IMR-90 (cell line): ENCODE data around the gene EFNA5. TPM values are rescaled to one million over a fixed set of nuclear protein-coding genes. Genes with fewer than 3 reads are reported as not detected.

ENCODE experiments used
- ATAC-seq: fragments of 200-7000 bp; cut with Tn5 transposase; 2 replicates; pipeline ENCODE4 v1.9.1; 2020; ENCODE audit warnings: low read depth, mild to moderate bottlenecking, moderate library complexity
- BruUV-seq: library from RNA; stranded (reverse); fragments of 400-500 nt; replicated peaks from 2 replicates; lab custom pipeline; 2021; lab: Mats Ljungman, UMichigan
- CTCF ChIA-PET: fragments of 300-600 bp; formaldehyde crosslinking; extraction: SDS; loops from one replicate; lab custom pipeline; 2021; ENCODE audit warnings: antibody characterized with exemption; lab: Yijun Ruan, JAX
- POLR2A ChIA-PET: fragments of 300-600 bp; sonication (Branson Sonifier 250); formaldehyde crosslinking; loops from one replicate; lab custom pipeline; 2022; ENCODE audit warnings: antibody characterized with exemption; ENCODE audit not compliant: unreplicated experiment; lab: Charles Lee
- DNase-seq: peaks from one replicate; pipeline ENCODE4 v3.0.0; 2013
- H2AFZ ChIP-seq: replicated peaks from 2 replicates; pipeline ENCODE3; 2013; ENCODE audit warnings: low read length, mild to moderate bottlenecking; ENCODE audit not compliant: poor library complexity
- H2AK5ac ChIP-seq: 2 replicates; pipeline ENCODE4 v1.6.1; 2013; ENCODE audit warnings: low read depth, low read length, inconsistent platforms
- H2AK9ac ChIP-seq: replicated peaks from 2 replicates; pipeline ENCODE3; 2013; ENCODE audit warnings: mild to moderate bottlenecking, low read depth, low read length, moderate library complexity; ENCODE audit not compliant: poor library complexity
- H2BK120ac ChIP-seq: 2 replicates; pipeline ENCODE4 v1.6.1; 2013; ENCODE audit warnings: low read depth, low read length, inconsistent platforms
- H2BK15ac ChIP-seq: 3 replicates; pipeline ENCODE4 v1.6.1; 2013; ENCODE audit warnings: low read depth, low read length, inconsistent platforms
- H2BK20ac ChIP-seq: 2 replicates; pipeline ENCODE4 v1.6.1; 2013; ENCODE audit warnings: low read depth, mild to moderate bottlenecking, inconsistent platforms, low read length, moderate library complexity
- H2BK5ac ChIP-seq: 2 replicates; pipeline ENCODE4 v1.6.1; 2013; ENCODE audit warnings: mild to moderate bottlenecking, low read depth, low read length, inconsistent platforms; ENCODE audit not compliant: poor library complexity, severe bottlenecking
- H3K14ac ChIP-seq: replicated peaks from 2 replicates; pipeline ENCODE4 v1.6.1; 2013; ENCODE audit warnings: low read depth, low read length, inconsistent platforms
- H3K18ac ChIP-seq: 2 replicates; pipeline ENCODE4 v1.6.1; 2013; ENCODE audit warnings: low read depth, low read length, control low read depth
- H3K23ac ChIP-seq: 2 replicates; pipeline ENCODE4 v1.6.1; 2013; ENCODE audit warnings: low read depth, low read length, inconsistent platforms
- H3K27ac ChIP-seq: 2 replicates; pipeline ENCODE4 v1.5.1; 2013; ENCODE audit warnings: mild to moderate bottlenecking, control low read depth, low read length; ENCODE audit not compliant: insufficient read depth
- H3K27me3 ChIP-seq: 2 replicates; pipeline ENCODE4 v1.6.1; 2013; ENCODE audit warnings: low read length; ENCODE audit not compliant: control insufficient read depth, insufficient read depth
- H3K36me3 ChIP-seq: 2 replicates; pipeline ENCODE4 v1.6.1; 2013; ENCODE audit warnings: low read length, mixed read lengths; ENCODE audit not compliant: control insufficient read depth, insufficient read depth
- H3K4ac ChIP-seq: 2 replicates; pipeline ENCODE4 v1.6.1; 2013; ENCODE audit warnings: low read depth, low read length, inconsistent platforms
- H3K4me1 ChIP-seq: 2 replicates; pipeline ENCODE4 v1.6.1; 2013; ENCODE audit warnings: low read length, mixed read lengths; ENCODE audit not compliant: control insufficient read depth, insufficient read depth
- H3K4me2 ChIP-seq: 2 replicates; pipeline ENCODE4 v1.6.1; 2013; ENCODE audit warnings: low read depth, mild to moderate bottlenecking, control low read depth, low read length, moderate library complexity
- H3K4me3 ChIP-seq: 2 replicates; pipeline ENCODE4 v1.5.1; 2013; ENCODE audit warnings: low read depth, mild to moderate bottlenecking, control low read depth, low read length, moderate library complexity; ENCODE audit not compliant: insufficient read depth
- H3K56ac ChIP-seq: 2 replicates; pipeline ENCODE4 v1.6.1; 2013; ENCODE audit warnings: low read length, inconsistent platforms; ENCODE audit not compliant: insufficient read depth; ENCODE audit errors: extremely low read depth
- H3K79me1 ChIP-seq, 2 experiments: 2 replicates each; pipeline ENCODE4 v1.6.1; 2013; ENCODE audit warnings: low read length in 2 of 2, inconsistent platforms in 1 of 2, low read depth in 1 of 2
- H3K9ac ChIP-seq: 2 replicates; pipeline ENCODE4 v1.6.1; 2013; ENCODE audit warnings: low read depth, low read length, control low read depth
- H3K9me1 ChIP-seq: 2 replicates; pipeline ENCODE4 v1.6.1; 2013; ENCODE audit warnings: low read length, inconsistent platforms; ENCODE audit not compliant: insufficient read depth
- H3K9me3 ChIP-seq: 2 replicates; pipeline ENCODE4 v1.6.1; 2013; ENCODE audit warnings: low read length; ENCODE audit not compliant: control insufficient read depth, insufficient read depth
- H4K20me1 ChIP-seq: 2 replicates; pipeline ENCODE4 v1.6.1; 2013; ENCODE audit warnings: low read length, inconsistent platforms; ENCODE audit not compliant: insufficient read depth
- H4K5ac ChIP-seq: 2 replicates; pipeline ENCODE4 v1.6.1; 2013; ENCODE audit warnings: mild to moderate bottlenecking, low read depth, low read length, control low read depth
- H4K8ac ChIP-seq, 2 experiments: 2 replicates each; pipeline ENCODE4 v1.6.1; 2013; ENCODE audit warnings: low read depth in 2 of 2, low read length in 2 of 2, control low read depth in 1 of 2, inconsistent platforms in 1 of 2
- H4K91ac ChIP-seq: 2 replicates; pipeline ENCODE4 v1.6.1; 2013; ENCODE audit warnings: low read depth, low read length, inconsistent platforms; ENCODE audit not compliant: insufficient read depth
- BHLHE40 ChIP-seq: fragments of 150-350 bp; IDR thresholded peaks from 2 replicates; pipeline ENCODE4 v1.6.1; 2016; ENCODE audit warnings: mild to moderate bottlenecking, low read depth, low read length
- CEBPB ChIP-seq: IDR thresholded peaks from 2 replicates; pipeline ENCODE4 v1.6.1; 2012; ENCODE audit warnings: low read depth, low read length, improper control_type of control experiment
- CHD1 ChIP-seq: IDR thresholded peaks from 2 replicates; pipeline ENCODE4 v1.6.1; 2012; ENCODE audit warnings: low read depth, low read length, improper control_type of control experiment
- MAFK ChIP-seq: IDR thresholded peaks from 2 replicates; pipeline ENCODE4 v1.6.1; 2012; ENCODE audit warnings: low read depth, low read length, improper control_type of control experiment
- MAZ ChIP-seq: IDR thresholded peaks from 2 replicates; pipeline ENCODE4 v1.6.1; 2012; ENCODE audit warnings: low read depth, mild to moderate bottlenecking, low read length, improper control_type of control experiment, moderate library complexity, borderline replicate concordance
- MXI1 ChIP-seq: IDR thresholded peaks from 2 replicates; pipeline ENCODE4 v1.6.1; 2012; ENCODE audit warnings: low read depth, mild to moderate bottlenecking, low read length, moderate library complexity, borderline replicate concordance
- NFE2L2 ChIP-seq: fragments of 150-350 bp; IDR thresholded peaks from 2 replicates; pipeline ENCODE4 v1.6.1; 2016; ENCODE audit warnings: low read depth, mild to moderate bottlenecking, low read length
- POLR2A ChIP-seq: IDR thresholded peaks from 2 replicates; pipeline ENCODE4 v1.6.1; 2012; ENCODE audit warnings: mild to moderate bottlenecking, low read depth, low read length
- RAD21 ChIP-seq: IDR thresholded peaks from 2 replicates; pipeline ENCODE4 v1.6.1; 2012; ENCODE audit warnings: low read length, improper control_type of control experiment
- WGBS, 2 experiments: methylation state at CpG; one replicate each; pipeline versions ENCODE4 v1.1.5 to v1.1.7; 2013; ENCODE audit warnings: missing lambda C conversion rate in 2 of 2; ENCODE audit not compliant: insufficient read length in 1 of 2; ENCODE audit errors: extremely low coverage in 2 of 2; 5-methylcytosine and 5-hydroxymethylcytosine counted together
- dilution Hi-C: fragments of 300-500 bp; cut with HindIII; formaldehyde crosslinking; loops from one replicate; pipeline ENCODE4 v1.14.3; 2018; ENCODE audit warnings: low sequenced_read_pairs; ENCODE audit not compliant: unreplicated experiment
- in situ Hi-C: fragments of 300-500 bp; cut with MboI; formaldehyde crosslinking; loops from 3 replicates; pipeline ENCODE4 v1.14.3; 2019; ENCODE audit warnings: low sequenced_read_pairs, inconsistent platforms, mixed read lengths
- intact Hi-C: fragments of 100-400 bp; cut with micrococcal nuclease; formaldehyde crosslinking; loops from 2 replicates; pipeline ENCODE4 v1.10.0; 2022
- polyA plus RNA-seq, 3 experiments: library from polyadenylated mRNA; depleted of rRNA; stranded (reverse); fragments of >200 nt; gene quantifications; 2 replicates each; pipeline ENCODE4 v1.2.3, GENCODE V29; 2012; ENCODE audit warnings: low replicate concordance in 1 of 3
- total RNA-seq: library from RNA; depleted of rRNA; stranded (reverse); fragments of >200 nt; gene quantifications from 2 replicates; pipeline ENCODE4 v1.2.3, GENCODE V29; 2012
- TF ChIP-seq, protein P1 (sequence below): fragments of 150-350 bp; IDR thresholded peaks from 2 replicates; pipeline ENCODE4 v1.6.1; 2017; ENCODE audit warnings: mild to moderate bottlenecking, antibody characterized with exemption, low read length, low read depth

EFNA5 gene
- total and polyA plus RNA-seq, 2 of the 4 experiments (the other 2 are of a cell fraction), result 1.5 to 1.6 TPM

DNA sequence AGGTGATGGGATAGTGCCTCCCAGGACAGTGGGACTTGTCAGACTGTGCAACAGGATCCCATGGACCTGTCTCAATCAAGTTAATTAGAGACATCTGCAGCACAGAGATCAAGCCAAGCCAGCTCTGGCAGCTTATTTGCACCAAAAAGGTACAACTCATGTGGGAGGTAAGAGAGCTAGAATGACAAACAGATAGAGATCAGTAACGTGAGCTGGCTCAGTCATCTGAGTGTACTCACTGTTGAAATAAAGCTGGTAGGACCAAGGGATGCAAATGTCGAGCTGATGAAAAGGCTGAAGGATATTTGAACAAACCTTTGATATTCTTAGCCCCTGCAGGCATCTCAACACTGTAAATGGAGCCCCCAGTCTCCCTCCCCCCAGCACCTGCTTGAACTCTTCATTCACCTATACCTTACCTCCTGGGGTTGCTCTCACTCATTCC lies 198.1 kb downstream of the EFNA5 start:
- TF ChIP-seq BHLHE40 (no peak), RAD21 (no peak), CEBPB (no peak), CHD1 (no peak), MAFK (no peak), NFE2L2 (no peak), MXI1 (no peak), MAZ (no peak), POLR2A (no peak)
- TF ChIP-seq, protein P1, sequence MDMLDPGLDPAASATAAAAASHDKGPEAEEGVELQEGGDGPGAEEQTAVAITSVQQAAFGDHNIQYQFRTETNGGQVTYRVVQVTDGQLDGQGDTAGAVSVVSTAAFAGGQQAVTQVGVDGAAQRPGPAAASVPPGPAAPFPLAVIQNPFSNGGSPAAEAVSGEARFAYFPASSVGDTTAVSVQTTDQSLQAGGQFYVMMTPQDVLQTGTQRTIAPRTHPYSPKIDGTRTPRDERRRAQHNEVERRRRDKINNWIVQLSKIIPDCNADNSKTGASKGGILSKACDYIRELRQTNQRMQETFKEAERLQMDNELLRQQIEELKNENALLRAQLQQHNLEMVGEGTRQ, result no peak
- Histone ChIP-seq H3K27me3 (no peaks in the 10 kb centered on the region), H4K91ac (no peak overlapping the region), H3K4me1 (peaks cover 12% of the 10 kb centered on the region), H2BK120ac (peak overlapping the region; percentile 35; the same call in 1 of the 2 replicates), H3K9me3 (no peaks in the 10 kb centered on the region), H3K4ac (no peak overlapping the region), H3K14ac (peak overlapping the region; percentile 57; the same call in 1 of the 2 replicates), H3K4me2 (no peak overlapping the region), H2AK5ac (no peak overlapping the region), H2AK9ac (no peak overlapping the region), H3K18ac (no peak overlapping the region), H4K5ac (no peak overlapping the region), H2BK20ac (no peak overlapping the region), H2BK15ac (0 out of 3 replicates have a peak overlapping the region, but pooled peaks have one; percentile 38), H3K27ac (no peak overlapping the region), H4K8ac (no peak overlapping the region), H3K23ac (no peak overlapping the region), H2BK5ac (no peak overlapping the region), H4K20me1 (no peaks in the 10 kb centered on the region; the same call in 1 of the 2 replicates), H3K9me1 (peaks cover 4% of the 10 kb centered on the region), H3K9ac (no peak overlapping the region), H3K36me3 (no peaks in the 10 kb centered on the region), H2AFZ (no peak overlapping the region), H3K56ac (no peak overlapping the region), H3K4me3 (no peak overlapping the region), H3K79me1 (peaks cover 0 to 6% of the 10 kb centered on the region in 2 experiments; a peak in 1 of 4 replicates)
- CTCF ChIA-PET, result interaction anchor here (1.4 kb wide), 1 partner anchor 18 kb away, joined by 3 read pairs; no protein-coding TSS in a partner anchor
- intact Hi-C loops (no loop called here), dilution Hi-C loops (no loop called here), in situ Hi-C loops (no loop called here)
- no peak for DNase-seq
- WGBS, 2 experiments, result 83% methylated on average over 1 of the region's 2 CpGs; no CpG with 5 or more reads in 1 of the 2 experiments
- ATAC-seq, result no peak
- no TSS peak for BruUV-seq
- POLR2A ChIA-PET, result no interaction called here
